Stomach (tissue), 9 donors: Measurements from ENCODE around the gene DHX29. TPM values are rescaled to one million over a fixed set of nuclear protein-coding genes. Genes with fewer than 3 reads are reported as not detected.

Source experiments
- DNase-seq, 2 donors: peaks; one replicate each; pipeline versions ENCODE4 v3.0.0 to v3.0.0-alpha.2; 2013 to 2019
- H3K27ac ChIP-seq, 5 donors: fragments of 200-600 bp in 4 of 5; sonication (generic) in 4 of 5; one replicate each; pipeline ENCODE4 v1.5.1; 2013 to 2019; ENCODE audit warnings: mild to moderate bottlenecking in 1 of 5, moderate library complexity in 1 of 5
- H3K27me3 ChIP-seq, 3 donors: fragments of 200-600 bp; sonication (generic); one replicate each; pipeline ENCODE4 v1.5.1; 2017 to 2019; ENCODE audit warnings: mixed run types in 1 of 3
- H3K36me3 ChIP-seq, 4 donors: fragments of 200-600 bp; sonication (generic); 1 replicate in 3 of 4; 2 replicates in 1 of 4; pipeline ENCODE4 v1.5.1; 2016 to 2019
- H3K4me1 ChIP-seq, 4 donors: fragments of 200-600 bp; sonication (generic); one replicate each; pipeline ENCODE4 v1.5.1; 2016 to 2019
- H3K4me3 ChIP-seq, 4 donors: fragments of 200-600 bp; sonication (generic) in 3 of 4; one replicate each; pipeline ENCODE4 v1.5.1; 2016 to 2019; ENCODE audit warnings: mild to moderate bottlenecking in 1 of 4
- H3K9me3 ChIP-seq, 4 donors: fragments of 200-600 bp; sonication (generic); one replicate each; pipeline ENCODE4 v1.5.1; 2016 to 2019
- CTCF ChIP-seq, 7 experiments: fragments of 450-650 bp in 4 of 7; fragments of 200-600 bp in 3 of 7; sonication (generic) in 3 of 7; IDR thresholded peaks; one replicate each; pipeline ENCODE4 v1.5.1; 2016 to 2019; ENCODE audit warnings: antibody characterized with exemption in 7 of 7, control low read depth in 2 of 7, mild to moderate bottlenecking in 1 of 7
- EP300 ChIP-seq: sonication (generic); formaldehyde crosslinking; IDR thresholded peaks from one replicate; pipeline ENCODE4 v1.6.1; 2017; ENCODE audit warnings: antibody characterized with exemption
- POLR2A ChIP-seq, 4 donors: fragments of 450-650 bp; IDR thresholded peaks; one replicate each; pipeline ENCODE4 v1.6.1; 2016; ENCODE audit warnings: antibody characterized with exemption in 4 of 4, control low read depth in 2 of 4, mild to moderate bottlenecking in 1 of 4, moderate library complexity in 1 of 4
- POLR2AphosphoS5 ChIP-seq, 3 donors: sonication (generic); formaldehyde crosslinking; IDR thresholded peaks; one replicate each; pipeline ENCODE4 v1.6.1; 2016; ENCODE audit warnings: antibody characterized with exemption in 3 of 3
- WGBS, 5 donors: extraction: QIAGEN DNeasy Blood & Tissue Kit in 3 of 5; methylation state at CpG; one replicate each; pipeline versions ENCODE4 v1.1.5 to v1.1.7; 2013 to 2018; 5-methylcytosine and 5-hydroxymethylcytosine counted together
- intact Hi-C: fragments of 100-400 bp; cut with DNase I; formaldehyde crosslinking; loops from one replicate; pipeline ENCODE4 v1.15.1; 2023; ENCODE audit warnings: low total_unique reads
- polyA plus RNA-seq, 3 donors: library from polyadenylated mRNA; stranded (reverse); fragments of 200-250 nt; gene quantifications; one replicate each; pipeline ENCODE4 v1.2.3, GENCODE V29; 2013
- total RNA-seq, 5 donors: library from RNA; depleted of rRNA; stranded (reverse); fragments of >200 nt; gene quantifications; one replicate each; pipeline versions ENCODE4 v1.1.0 to v1.2.3, GENCODE V29; 2014 to 2016
- donor health status: healthy with polysubstance abuse.
- donor health status: Bipolar disorder and iron deficiency.
- donor health status: healthy.

The DHX29 gene
- total and polyA plus RNA-seq, 8 donors, result 4.3 to 54.5 (median 12.1) TPM

GRCh38 chr5:55241746-55242145, 65.7 kb downstream of the DHX29 start:
- no peak overlapping the region for H3K27ac ChIP-seq
- intact Hi-C loops, result no loop called here
- peaks cover 0 to 22% (median 0%) of the 10 kb centered on the region in 3 donors for H3K27me3 ChIP-seq
- no peak overlapping the region for H3K4me3 ChIP-seq
- H3K4me1 ChIP-seq, result peaks cover 0 to 9% (median 0%) of the 10 kb centered on the region in 4 donors
- DNase-seq, result peak; percentile 65 to 68
- H3K9me3 ChIP-seq, result no peaks in the 10 kb centered on the region
- TF ChIP-seq POLR2A (IDR thresholded peaks at IDR 0.05) (no peak), POLR2AphosphoS5 (IDR thresholded peaks at IDR 0.05) (no peak), CTCF (IDR thresholded peaks at IDR 0.05) (no peak), EP300 (no peak)
- WGBS, 5 donors, result 28 to 52% (median 32%) methylated on average over 4 of the region's 4 CpGs
- no peaks in the 10 kb centered on the region for H3K36me3 ChIP-seq

- no peaks in the 10 kb centered on the region for H3K36me3 ChIP-seq
- H3K4me1 ChIP-seq, result peaks cover 19 to 35% (median 33%) of the 10 kb centered on the region in 4 donors
- DNase-seq, result no peak
- peaks cover 11 to 71% (median 31%) of the 10 kb centered on the region in 3 donors for H3K27me3 ChIP-seq
- no peak overlapping the region for H3K27ac ChIP-seq
- no peak overlapping the region for H3K4me3 ChIP-seq
- WGBS, 5 donors, result 72 to 80% (median 74%) methylated on average over 10 of the region's 10 CpGs
- TF ChIP-seq POLR2A (IDR thresholded peaks at IDR 0.05), result no peak
- TF ChIP-seq CTCF (IDR thresholded peaks at IDR 0.05), result no peak
- no peak for TF ChIP-seq EP300
- no peak for TF ChIP-seq POLR2AphosphoS5 (IDR thresholded peaks at IDR 0.05)
- H3K9me3 ChIP-seq, result no peaks in the 10 kb centered on the region
- intact Hi-C loops, result loop anchor here (10.0 kb wide), 1 partner anchor 62 kb away; the partner anchor contains the start of gene CDC20B
Observed at GRCh38 chr5:55236800-55237199, 70.7 kb downstream of the DHX29 start.

GRCh38 chr5:55234121-55234700, 73.3 kb downstream of the DHX29 start:
- Histone ChIP-seq H3K4me1 (peaks cover 31 to 46% (median 43%) of the 10 kb centered on the region in 4 donors), H3K27ac (peak overlapping the region; percentile 82 to 93 (median 86))
- WGBS, 5 donors, result 4 to 7% (median 6%) methylated on average over 28 to 31 of the region's 31 CpGs

More at GRCh38 chr5:55234121-55234700, 73.3 kb downstream of the DHX29 start:
- peak overlapping the region; percentile 54 to 78 (median 55) for H3K4me3 ChIP-seq
- peaks cover 20 to 83% (median 56%) of the 10 kb centered on the region in 3 donors for H3K27me3 ChIP-seq
- intact Hi-C loops, result loop anchor here (10.0 kb wide), 1 partner anchor 59 kb away; the partner anchor contains the start of gene CDC20B
- H3K36me3 ChIP-seq, result no peaks in the 10 kb centered on the region
- TF ChIP-seq POLR2A (IDR thresholded peaks at IDR 0.05), result no peak
- no peak for TF ChIP-seq POLR2AphosphoS5 (IDR thresholded peaks at IDR 0.05)
- no peak for TF ChIP-seq EP300
- no peak for TF ChIP-seq CTCF (IDR thresholded peaks at IDR 0.05)
- H3K9me3 ChIP-seq, result no peaks in the 10 kb centered on the region
- DNase-seq, result peak; percentile 58 to 63
